HG02798 (cell line): ENCODE data around the gene SLC35F6.
A peak's percentile ranks its signal among the peaks of the same experiment; 100 is the strongest.

Source experiments
- ATAC-seq: cut with Tn5 transposase; IDR thresholded peaks from one replicate; pipeline ENCODE4 v1.9.1; 2021; ENCODE audit warnings: mild to moderate bottlenecking; ENCODE audit not compliant: unreplicated experiment, poor library complexity

Gene SLC35F6, protein sequence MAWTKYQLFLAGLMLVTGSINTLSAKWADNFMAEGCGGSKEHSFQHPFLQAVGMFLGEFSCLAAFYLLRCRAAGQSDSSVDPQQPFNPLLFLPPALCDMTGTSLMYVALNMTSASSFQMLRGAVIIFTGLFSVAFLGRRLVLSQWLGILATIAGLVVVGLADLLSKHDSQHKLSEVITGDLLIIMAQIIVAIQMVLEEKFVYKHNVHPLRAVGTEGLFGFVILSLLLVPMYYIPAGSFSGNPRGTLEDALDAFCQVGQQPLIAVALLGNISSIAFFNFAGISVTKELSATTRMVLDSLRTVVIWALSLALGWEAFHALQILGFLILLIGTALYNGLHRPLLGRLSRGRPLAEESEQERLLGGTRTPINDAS

DNA sequence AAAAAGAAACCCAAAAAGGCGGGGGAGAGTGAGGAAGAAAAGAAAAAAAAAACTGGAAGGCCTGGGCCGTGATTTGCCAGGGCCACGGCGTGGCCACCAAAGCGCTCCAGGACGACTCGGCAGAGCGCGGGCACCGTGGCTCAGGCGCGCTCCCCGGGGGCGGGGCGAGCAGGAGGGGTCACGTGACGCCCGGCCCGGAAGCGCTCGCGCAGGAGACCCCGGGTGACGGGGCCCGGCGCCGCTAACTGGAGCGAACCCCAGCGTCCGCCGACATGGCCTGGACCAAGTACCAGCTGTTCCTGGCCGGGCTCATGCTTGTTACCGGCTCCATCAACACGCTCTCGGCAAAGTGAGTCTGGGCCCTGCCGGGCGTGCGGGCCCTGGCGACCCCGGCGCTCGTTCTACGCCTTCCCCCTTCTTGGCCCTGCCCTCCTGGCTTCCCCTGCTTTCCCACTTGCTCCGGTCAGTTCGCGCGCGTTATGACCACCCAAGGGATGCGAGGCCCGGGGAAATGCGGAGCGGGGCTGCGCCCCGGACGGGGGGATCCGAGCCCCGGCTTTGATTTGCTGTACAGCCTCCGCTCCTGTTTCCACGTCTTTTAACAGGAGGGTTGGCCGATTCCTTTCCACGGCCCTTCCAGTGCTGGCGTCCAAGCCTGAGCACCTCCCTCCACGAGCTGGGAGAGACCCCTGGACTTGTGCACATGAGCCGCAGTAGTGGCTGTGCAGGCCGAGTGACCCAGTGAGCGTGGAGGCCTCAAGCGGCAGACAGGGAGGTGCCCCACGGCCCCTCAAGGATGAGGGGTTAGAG lies at the start of gene SLC35F6:
Gene SLC35F6, plus strand, starts transcription at position 207 of the 810 bp plus-strand sequence. Its CDS starts 66 bp downstream, at position 273.
- peak; percentile 89 for ATAC-seq

DNA sequence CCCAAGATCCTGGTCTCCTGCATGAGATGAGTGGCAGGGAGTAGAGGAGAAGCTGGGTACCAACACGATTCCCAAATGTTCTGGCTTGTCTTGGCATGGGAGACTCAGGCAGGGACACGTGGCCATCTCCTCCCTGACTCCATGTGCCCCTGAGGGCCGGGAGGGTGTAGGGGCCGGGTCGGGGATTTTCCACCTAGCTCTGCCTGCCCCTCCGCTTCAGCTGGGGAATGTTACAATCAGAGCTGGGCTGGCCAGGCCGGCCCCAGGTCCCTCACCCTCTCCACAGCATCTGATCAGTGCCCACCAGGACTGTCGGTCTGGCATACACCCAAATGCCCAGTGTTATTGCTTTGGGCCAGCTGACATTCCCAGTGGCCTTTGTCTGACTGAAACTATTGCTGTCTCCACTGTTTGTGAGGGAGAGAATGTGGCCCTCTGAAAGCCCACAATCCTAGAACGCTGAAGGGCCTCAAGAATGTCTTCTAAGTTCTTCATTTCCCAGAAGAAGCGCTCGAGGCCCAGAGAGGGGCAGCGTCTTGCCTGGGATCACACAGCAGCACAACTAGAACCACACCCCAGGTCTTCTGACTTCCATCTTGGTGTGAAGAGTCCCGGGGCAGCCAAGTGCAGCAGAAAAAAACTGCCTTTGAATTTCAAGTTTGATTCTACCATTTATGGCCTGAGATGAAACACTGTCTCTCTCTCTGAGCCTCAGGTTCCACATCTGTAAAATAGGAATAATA lies 48.4 kb upstream of the SLC35F6 start:
- ATAC-seq: no peak

DNA sequence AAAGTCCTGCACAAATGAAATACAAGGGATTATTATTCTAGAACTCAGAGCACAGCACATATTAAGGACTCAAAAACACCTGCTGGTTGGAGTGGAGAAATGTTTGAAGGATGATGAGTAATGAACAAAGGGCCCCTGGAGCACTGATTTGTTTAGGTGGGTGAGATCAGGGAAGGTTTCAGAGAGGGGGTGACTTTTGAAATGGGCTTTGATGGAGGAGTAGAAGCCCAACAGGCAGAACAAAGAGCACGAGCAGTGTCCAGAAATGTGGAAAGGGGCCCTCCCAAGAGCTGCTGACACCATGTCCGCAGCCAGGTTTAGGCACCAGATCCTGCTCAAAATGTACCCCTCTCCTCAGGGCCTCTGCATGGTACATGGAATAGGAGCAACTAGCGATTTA lies 47.7 kb upstream of the SLC35F6 start:
- no peak for ATAC-seq

DNA sequence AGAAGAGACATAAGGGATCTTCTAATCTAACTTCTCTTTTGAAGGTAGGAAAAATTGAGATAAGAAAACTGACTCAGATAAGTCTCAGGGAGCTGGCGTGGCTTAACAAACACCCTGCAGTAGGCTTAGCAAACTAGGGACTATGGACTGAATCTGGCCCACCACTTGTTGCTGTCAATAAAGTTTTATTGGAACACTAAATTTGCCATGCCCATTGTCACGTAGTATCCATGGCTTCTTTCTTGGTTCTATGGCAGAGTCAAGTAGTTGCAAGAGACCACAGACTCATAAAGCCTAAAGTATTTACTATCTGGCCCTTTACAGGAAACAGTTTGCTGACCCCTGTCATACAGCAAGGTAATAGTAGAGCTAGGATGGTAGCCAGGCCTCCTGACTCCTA lies 47.3 kb upstream of the SLC35F6 start:
- ATAC-seq: no peak

DNA sequence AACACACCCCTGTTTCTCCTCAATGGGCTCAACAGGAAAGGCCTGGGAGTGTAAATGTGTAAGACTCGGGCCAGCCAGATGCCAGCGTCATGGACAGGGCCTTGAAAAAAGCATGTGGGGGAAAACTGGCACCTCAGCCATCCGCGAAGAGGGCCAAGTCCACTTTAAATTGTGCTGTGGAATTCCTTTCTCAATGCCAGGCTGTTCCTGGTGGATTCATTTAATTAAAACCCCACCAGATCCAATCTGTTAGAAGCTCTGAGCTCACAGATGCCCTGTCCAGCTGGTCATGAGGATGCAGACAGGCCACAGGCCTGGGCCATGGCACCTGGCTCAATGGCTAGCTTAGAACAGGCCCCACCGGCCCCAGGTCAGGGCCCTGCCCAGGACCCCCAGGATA lies 46.7 kb upstream of the SLC35F6 start:
- ATAC-seq: no peak

DNA sequence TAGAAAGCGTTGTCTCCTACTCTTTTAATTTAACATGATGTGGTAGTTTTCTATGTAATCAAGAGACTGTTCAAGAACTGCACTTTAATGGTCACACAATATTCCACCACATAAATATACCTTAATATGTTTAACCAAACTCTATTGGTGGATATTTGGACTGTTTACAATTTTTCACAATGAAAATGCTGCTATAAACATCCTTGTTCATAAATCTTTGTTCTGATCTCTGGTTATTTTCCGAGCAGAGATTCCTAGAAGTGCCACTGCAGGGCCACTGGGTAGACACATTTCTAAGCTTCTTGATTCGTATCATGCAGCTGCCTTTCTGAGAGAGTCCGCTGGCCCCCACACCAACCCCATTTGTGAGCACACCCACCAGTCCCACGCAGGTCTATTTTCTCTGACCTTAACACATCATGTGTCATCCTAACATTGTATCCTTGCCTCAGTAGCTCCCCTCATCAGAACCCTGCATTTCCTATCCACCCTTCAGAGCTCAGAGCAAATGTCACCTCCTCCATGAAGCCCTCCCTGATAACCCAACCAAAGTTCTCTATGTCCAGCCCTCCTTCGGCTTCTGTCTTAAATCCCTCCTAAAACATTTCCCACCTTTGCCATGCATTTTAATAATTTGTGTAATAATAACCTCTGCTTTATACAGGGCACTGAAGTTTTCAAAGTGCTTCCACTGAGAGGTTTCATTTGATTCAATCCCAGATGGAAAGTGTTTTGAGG lies 45.0 kb upstream of the SLC35F6 start:
- no peak for ATAC-seq

DNA sequence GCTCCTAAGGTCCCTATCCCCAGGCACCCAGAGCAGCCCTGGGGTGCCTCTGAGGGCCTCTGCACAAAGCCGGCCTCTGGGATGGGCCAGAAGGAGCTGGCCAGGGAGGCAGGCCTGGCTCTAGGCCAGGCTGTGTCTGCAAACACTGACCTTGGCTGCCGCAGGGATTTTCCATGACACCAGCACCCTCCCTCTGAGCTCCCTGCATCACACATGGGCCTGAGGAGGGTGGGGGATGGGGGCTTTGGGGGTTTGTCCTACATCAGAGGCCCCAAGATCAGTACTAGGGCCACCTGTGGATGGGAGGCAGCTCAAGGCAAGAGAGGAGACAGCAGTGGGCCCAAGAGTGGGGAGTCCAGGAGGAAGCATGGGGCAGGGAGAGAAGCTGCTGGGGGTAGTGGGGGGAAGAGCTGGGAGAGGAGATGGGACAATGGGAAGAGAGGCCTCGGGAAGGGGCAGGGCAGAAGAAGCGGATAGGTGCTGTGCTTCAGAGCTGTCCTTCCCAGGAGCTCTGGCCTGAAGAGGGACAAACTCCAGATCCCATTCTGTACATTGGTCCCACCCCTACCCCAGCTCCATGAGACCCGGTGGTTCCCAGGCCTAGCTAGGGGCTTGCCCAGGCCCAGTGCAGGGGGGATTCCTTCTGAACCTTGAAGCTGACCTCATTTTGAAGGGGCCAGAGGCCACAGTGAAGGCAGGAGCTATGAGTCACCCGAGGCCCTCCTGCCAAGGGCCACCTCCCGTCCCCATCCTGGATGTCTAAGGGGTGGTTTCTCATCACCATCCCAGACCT lies 43.6 kb upstream of the SLC35F6 start:
- ATAC-seq: no peak

DNA sequence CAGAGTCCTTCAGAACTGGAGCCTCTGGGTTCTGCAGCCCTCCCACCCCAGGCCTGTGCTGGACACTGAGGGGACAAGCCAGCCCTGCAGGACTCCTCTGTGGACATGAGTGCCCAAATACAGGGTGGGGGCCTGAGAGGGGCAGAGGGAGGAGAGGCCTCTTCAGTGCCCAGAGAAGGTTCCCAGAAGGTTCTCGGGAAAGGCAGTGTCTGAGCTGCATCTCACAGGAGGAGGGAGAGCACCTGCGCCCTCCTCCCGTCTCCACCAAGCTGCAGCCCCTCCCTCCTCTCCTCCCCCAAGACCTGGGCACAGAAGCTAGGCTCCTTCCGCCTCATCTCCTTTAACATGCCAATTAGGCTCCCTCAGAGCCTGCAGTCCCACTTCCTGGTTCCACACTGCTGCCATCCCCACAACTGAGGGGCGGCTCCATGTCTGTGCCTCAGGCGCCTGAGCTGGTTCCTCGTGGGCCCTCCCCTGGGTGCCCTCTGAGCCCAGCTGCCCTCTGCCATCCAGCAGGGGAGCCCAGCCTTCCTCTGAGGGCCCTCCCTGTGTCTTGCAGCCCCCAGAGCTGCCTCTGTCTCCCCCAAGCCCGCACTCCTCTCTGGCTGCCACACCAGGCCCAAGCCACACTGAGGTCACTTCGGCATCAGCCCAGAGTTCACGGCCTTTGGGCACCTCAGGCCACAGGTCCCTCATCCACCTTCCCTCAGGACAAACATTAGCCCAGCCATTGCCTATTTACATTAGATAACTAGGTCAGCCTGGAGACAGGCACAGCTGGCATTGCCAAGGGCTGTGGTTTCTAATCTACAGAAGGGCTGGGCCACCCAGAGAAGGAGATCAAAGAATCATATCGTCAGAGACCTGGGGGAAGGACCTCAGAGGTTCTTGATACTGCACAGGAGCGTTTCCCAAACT lies 42.7 kb upstream of the SLC35F6 start:
- ATAC-seq: no peak

DNA sequence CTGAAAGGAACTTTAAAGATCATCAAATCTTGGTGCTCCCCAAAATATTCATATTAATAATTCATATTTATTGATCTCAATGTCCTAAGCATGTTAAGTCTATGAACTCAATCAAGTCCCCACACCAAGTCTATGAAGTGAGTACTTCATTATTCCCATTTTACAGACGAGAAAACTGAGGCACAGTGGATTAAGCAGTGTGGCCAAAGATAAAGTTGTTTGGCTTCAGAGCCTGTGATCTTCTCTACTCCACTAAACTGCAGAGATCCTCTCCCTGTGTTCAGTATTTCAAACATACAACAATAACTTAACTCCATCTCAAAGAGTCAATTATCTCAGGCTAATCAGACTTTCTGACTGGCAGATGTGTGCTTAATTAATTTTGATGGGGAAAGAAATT lies 41.8 kb upstream of the SLC35F6 start:
- no peak for ATAC-seq

DNA sequence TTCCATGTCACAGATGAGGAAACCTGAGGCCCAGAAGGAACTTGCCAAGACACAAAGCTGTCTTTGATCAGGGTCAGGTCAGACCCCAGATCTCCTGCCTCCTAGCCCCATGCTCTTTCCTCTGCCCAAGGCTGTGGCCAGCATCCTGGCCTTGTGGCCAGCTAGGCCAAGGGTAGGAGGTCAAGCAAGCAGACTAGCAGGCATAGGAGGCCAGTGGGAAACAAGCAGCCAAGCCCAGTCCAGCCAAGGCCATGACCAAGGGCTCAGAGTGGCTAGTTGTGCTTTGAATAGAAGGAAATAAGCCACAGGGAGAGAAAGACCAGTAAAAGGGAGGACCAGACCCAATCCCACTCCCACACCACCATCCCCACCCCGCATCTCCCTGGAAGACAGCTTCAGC lies 41.2 kb upstream of the SLC35F6 start:
- ATAC-seq: no peak

DNA sequence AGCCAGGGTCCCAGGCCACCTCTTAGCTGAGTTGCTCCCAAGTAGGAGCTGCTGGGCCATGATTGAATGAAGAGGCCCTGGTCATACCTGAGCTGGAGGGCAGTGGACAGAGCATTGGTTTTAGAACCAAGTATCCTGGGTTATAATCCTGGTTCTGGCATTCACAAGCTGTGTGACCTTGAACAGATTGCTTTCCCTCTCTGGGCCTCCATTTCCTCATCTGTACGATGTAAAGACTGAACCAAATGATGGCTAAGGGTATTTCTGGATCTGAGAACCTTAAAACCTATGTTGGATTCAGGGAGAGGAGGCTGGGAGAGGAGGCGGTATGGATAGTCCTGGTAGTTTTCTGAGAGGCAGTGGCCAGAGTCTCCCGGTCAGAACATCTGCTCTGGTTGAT lies 40.6 kb upstream of the SLC35F6 start:
- no peak for ATAC-seq

DNA sequence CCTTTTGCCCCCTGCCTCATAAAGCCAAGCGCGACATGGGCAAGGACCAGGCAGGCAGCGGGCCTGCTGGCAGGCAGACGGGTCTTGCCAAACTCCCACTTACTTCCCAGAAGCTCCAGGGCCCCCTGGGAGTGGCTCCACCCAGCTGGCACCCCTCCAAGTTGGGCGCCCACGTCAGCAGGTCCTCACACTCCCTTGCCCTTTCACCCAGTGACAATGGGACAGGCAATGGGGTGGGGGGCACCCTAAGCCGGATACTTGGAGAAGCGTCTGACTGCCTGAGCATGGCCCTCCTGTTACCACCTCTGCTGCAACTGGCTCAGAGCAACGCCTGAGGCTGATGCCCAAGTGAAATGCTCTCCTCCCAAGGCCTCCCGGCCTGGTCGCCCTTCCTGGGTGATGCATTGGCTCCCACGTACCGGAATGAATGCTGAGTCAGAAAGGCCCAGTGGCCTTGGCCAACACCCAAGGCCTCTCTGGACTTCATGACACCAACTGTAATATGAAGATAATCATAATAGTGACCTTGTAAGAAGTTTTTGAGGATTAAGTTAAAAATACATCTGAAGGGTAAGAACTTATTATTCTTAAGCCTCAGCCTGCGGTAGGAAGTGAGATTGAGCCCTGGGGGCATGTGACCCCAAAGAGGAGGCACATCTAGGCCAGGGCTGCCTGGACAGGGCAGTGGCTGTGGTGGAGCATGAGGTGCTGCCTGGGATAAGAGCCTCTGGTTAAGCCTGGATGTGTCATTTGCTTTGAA lies 39.9 kb upstream of the SLC35F6 start:
- ATAC-seq: no peak

DNA sequence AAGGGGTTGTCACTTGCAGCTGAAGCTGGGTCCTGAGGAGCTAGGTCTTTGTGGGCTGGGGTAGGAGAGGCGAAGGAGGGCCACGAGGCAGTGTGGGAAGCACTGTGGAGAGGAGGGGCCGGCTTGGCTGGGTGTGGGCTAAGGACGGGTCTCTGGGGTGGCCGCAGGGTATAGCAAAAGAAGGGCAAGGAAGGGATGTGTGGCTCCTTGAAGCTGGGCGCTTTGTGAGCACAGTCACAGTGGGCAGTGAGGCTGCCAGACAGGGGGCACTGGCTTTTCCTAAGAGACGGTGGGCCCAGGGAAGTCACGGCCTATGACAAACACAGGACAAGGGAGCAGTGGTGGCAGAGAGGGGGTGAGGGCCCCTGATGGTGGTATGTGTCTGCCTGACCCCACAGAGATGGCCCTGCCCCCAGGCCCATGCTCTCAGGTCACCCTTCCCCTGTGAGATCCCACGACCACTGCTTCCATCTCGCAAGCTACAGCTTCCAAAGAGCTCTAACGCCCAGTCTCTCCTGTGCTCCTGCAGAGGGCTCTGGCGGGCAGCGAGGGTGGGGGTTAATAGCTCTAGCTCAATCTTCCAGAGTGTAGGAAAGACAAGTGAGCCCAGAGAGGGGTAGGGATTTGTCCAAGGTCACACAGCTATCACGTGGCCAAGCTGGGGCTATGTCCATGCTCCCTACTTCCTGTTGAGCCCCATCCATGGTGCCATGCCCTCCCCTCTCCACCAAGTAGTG lies 39.1 kb upstream of the SLC35F6 start:
- no peak for ATAC-seq

DNA sequence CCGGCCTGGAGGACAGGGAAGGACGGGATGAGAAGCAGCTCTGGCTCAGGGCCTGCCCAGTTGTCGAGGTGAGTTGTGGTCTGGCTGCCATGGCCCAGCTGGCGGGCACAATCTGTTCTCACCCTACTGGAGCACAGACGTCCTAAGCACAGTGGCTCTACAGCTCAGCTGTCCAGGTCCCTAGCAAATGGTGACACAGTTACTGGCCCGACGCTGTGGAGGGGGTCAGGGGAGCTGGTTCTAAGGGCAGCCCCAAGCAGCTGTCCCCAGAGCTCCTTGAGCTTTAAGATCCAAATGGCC lies 38.6 kb upstream of the SLC35F6 start:
- no peak for ATAC-seq

DNA sequence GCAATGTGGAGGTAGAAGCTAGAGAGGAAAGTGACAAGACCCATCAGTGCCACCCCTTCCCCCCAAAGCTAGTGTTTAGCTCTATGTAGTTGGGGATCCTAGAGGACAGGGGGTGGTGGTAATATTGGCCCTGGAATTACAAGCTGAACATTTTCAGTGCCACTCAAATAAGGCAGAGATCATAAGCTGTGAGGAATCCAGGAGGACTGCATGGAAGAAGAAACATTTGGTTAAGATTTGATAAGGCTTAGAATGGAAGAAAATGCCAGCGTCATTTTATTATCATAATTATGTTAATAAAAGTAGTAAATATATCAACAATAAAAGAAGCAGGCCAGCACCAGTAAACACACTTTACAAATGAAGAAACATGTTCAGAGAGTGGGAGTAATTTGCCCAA lies 37.9 kb upstream of the SLC35F6 start:
- ATAC-seq: no peak

DNA sequence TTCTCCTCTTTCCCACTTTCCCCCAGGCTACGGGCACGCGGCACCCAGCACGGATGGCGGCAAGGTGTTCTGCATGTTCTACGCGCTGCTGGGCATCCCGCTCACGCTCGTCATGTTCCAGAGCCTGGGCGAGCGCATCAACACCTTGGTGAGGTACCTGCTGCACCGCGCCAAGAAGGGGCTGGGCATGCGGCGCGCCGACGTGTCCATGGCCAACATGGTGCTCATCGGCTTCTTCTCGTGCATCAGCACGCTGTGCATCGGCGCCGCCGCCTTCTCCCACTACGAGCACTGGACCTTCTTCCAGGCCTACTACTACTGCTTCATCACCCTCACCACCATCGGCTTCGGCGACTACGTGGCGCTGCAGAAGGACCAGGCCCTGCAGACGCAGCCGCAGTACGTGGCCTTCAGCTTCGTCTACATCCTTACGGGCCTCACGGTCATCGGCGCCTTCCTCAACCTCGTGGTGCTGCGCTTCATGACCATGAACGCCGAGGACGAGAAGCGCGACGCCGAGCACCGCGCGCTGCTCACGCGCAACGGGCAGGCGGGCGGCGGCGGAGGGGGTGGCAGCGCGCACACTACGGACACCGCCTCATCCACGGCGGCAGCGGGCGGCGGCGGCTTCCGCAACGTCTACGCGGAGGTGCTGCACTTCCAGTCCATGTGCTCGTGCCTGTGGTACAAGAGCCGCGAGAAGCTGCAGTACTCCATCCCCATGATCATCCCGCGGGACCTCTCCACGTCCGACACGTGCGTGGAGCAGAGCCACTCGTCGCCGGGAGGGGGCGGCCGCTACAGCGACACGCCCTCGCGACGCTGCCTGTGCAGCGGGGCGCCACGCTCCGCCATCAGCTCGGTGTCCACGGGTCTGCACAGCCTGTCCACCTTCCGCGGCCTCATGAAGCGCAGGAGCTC lies 36.2 kb upstream of the SLC35F6 start:
- ATAC-seq: no peak
